ENCODE data around the gene SRRM3.
"Not testable (repeated sequence)": the region's sequence is repeated elsewhere in the genome, so short reads cannot be mapped to it uniquely, and the experiment has no call there.

Gene SRRM3

DNA sequence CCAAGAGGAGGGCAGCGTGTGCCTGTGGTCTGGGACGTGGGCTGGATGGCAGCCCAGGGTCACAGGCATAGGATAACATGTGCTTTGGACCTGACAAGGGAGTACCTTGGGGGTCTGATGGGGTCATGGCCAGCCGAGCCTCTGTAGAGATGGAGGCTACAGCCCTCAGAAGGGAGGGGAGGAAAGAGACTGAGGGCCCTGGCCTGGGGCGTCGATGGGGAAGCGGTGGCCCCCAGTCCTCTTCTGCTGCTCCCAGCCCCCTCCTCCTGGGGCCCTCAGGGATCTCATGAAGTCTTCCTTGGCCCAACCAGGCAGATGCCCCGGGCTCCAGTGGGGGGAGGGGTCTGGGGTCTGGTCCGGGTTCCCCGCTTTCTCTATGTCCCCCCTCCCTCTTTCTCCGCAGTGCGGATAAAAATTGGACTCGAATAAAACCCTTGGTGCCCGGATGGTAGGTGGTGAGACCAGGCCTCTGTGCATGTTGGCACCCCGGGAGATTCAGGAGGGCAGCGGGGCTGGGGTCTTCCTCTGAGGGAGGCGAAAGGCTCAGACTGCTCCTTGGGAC lies 85.2 kb downstream of the SRRM3 start:
- Histone ChIP-seq H3K36me3 (no peaks in the 10 kb centered on the region), H3K27ac (no peak overlapping the region), H3K9ac (no peak overlapping the region), H4K20me1 (no peaks in the 10 kb centered on the region), H3K4me1 (peaks cover 58% of the 10 kb centered on the region), H3K4me3 (no peak overlapping the region), H3K4me2 (peak overlapping the region; percentile 31), H3K9me3 (no peaks in the 10 kb centered on the region), H3K27me3 (peaks cover 37% of the 10 kb centered on the region)
- TF ChIP-seq Cebpa-rat (IDR thresholded peaks at IDR 0.05), result no peak

GRCh38 chr7:76290847-76291350 lies 89.2 kb downstream of the SRRM3 start:
- not testable (repeated sequence) for H3K9me3 ChIP-seq
- peaks cover 90% of the 10 kb centered on the region for H3K4me1 ChIP-seq
- peak overlapping the region; percentile 71; the same call in 1 of the 2 replicates for H3K9ac ChIP-seq

DNA sequence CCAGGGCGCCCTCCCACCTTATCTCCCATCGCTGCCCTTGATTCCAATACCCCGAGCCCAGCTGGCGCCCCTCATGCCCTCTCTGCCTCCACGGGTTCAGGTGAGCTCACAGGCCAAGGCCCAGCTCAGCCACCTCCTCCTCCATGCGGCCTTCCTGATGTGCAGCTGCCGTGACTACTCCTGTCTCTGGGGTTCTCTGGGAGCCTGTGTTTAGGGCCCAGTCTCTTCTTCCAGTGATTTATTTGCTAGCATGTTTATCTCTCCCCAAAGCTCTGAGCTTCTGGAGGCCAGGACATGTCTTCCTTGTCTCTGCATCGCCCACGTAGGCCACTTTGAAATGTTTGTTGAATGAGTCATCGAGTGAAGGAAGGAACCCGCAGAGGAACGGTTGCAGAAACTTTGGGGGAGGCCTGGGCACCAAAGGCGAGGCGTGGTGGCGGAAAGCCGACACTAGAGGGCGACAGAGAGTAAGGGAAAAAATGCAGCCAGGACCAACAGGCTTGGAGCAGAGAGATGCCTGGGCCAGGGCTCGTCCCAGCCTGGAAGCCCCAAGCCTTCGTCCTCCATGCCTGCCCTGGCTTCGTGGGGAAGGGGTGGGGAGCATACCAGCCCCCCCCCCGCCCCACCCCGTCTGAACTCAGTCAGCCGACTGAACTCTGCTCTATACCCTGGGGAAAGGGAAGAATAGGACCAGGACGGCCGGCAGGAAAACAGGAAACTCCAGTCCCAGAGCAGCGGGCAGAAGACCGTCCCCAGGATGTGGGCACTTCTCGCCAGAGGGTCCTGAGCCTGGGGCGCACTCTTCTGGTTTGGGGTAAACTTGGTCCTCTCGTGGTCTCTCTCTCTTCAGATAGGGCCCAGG lies 89.9 kb downstream of the SRRM3 start:
- Histone ChIP-seq H3K4me2 (peak overlapping the region; percentile 98), H3K4me3 (peak overlapping the region; percentile 56)
- no peak for TF ChIP-seq Cebpa-rat (IDR thresholded peaks at IDR 0.05)

More at GRCh38 chr7:76290847-76291350, 89.2 kb downstream of the SRRM3 start:
- H3K4me3 ChIP-seq, H3K27me3 ChIP-seq, H4K20me1 ChIP-seq, H3K36me3 ChIP-seq: not testable (repeated sequence)
- H3K4me2 ChIP-seq, result peak overlapping the region; percentile 98
- peak overlapping the region; percentile 82 for H3K27ac ChIP-seq

GRCh38 chr7:76292213-76292573 lies 90.5 kb downstream of the SRRM3 start:
- Histone ChIP-seq H4K20me1 (no peaks in the 10 kb centered on the region), H3K4me1 (peaks cover 90% of the 10 kb centered on the region), H3K4me2 (peak overlapping the region; percentile 98), H3K9ac (peak overlapping the region; percentile 71), H3K27me3 (no peaks in the 10 kb centered on the region), H3K36me3 (no peaks in the 10 kb centered on the region), H3K4me3 (peak overlapping the region; percentile 56), H3K27ac (peak overlapping the region; percentile 82), H3K9me3 (no peaks in the 10 kb centered on the region)
- peak; percentile 57; the same call in 1 of the 2 replicates for TF ChIP-seq Cebpa-rat (IDR thresholded peaks at IDR 0.05)

More for the DNA sequence above, 89.9 kb downstream of the SRRM3 start:
- Histone ChIP-seq H3K27ac (peak overlapping the region; percentile 82), H4K20me1 (no peaks in the 10 kb centered on the region), H3K36me3 (no peaks in the 10 kb centered on the region), H3K27me3 (no peaks in the 10 kb centered on the region), H3K9me3 (no peaks in the 10 kb centered on the region), H3K9ac (peak overlapping the region; percentile 71), H3K4me1 (peaks cover 90% of the 10 kb centered on the region)

- H3K4me1 ChIP-seq, result peaks cover 86% of the 10 kb centered on the region
- H4K20me1 ChIP-seq, H3K9ac ChIP-seq, H3K27me3 ChIP-seq, H3K4me3 ChIP-seq, H3K36me3 ChIP-seq, H3K9me3 ChIP-seq: not testable (repeated sequence)
- H3K4me2 ChIP-seq, result peak overlapping the region; percentile 98
- peak overlapping the region; percentile 82 for H3K27ac ChIP-seq
Measured at GRCh38 chr7:76292911-76293310, 91.2 kb downstream of the SRRM3 start.

- Histone ChIP-seq H4K20me1 (no peaks in the 10 kb centered on the region), H3K4me3 (no peak overlapping the region), H3K4me1 (peaks cover 86% of the 10 kb centered on the region), H3K9me3 (no peaks in the 10 kb centered on the region), H3K27me3 (no peaks in the 10 kb centered on the region), H3K4me2 (peak overlapping the region; percentile 98), H3K27ac (peak overlapping the region; percentile 82), H3K36me3 (no peaks in the 10 kb centered on the region), H3K9ac (no peak overlapping the region)
- TF ChIP-seq Cebpa-rat (IDR thresholded peaks at IDR 0.05), result no peak
Measured at GRCh38 chr7:76293407-76293901, 91.8 kb downstream of the SRRM3 start.

GRCh38 chr7:76294344-76295024 lies 92.8 kb downstream of the SRRM3 start:
- peak overlapping the region; percentile 64 for H3K9ac ChIP-seq
- H3K36me3 ChIP-seq, result no peaks in the 10 kb centered on the region
- H3K4me2 ChIP-seq, result peak overlapping the region; percentile 98
- no peaks in the 10 kb centered on the region for H3K9me3 ChIP-seq
- no peak for TF ChIP-seq Cebpa-rat (IDR thresholded peaks at IDR 0.05)
- no peaks in the 10 kb centered on the region for H4K20me1 ChIP-seq
- H3K27me3 ChIP-seq, result no peaks in the 10 kb centered on the region
- H3K27ac ChIP-seq, result peak overlapping the region; percentile 82
- peak overlapping the region; percentile 61 for H3K4me3 ChIP-seq
- peaks cover 87% of the 10 kb centered on the region for H3K4me1 ChIP-seq

DNA sequence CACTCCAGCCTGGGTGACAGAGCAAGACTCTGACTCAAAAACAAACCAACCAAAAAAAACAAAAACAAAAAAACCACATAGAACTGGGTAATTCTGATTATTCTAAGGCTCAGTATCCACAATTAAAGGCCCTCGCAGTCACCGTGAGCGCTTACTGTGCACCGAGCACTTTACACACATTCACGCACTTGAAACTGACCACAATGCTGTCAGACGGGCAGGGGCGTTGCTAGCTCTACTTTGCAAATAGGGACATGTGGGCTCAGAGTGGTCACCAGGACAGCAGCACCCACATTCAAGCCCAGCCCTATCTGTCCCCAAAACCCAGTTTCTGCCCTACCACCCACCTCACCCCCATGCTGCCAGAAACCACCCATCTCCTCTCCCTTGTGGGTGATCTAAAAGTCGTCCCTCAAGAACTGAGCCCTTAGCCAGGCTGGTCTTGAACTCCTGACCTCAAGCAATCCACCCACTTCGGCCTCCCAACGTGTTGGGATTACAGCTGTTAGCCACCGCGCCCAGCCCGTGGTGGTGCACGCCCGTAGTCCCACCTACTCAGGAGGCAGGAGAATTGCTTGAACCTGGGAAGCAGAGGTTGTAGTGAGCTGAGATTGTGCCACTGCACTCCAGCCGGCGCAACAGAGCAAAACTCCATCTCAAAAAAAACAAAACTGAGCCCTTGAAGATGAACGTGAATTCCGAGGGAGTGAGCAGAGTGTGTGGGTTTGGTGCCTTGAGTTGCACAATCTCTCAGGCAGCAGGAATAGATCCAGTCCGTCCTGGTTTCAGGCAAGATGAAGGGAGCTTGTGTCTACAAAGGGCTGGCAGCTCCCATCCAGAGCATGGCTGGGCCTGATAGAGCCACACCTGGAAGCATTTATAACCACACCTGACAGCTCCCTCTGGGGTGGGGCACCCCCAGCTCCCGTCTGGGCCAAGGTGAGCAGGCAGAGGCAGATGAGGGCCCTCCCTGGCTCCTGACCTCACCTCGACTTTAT lies 95.3 kb downstream of the SRRM3 start:
- no peak overlapping the region for H3K9ac ChIP-seq
- no peaks in the 10 kb centered on the region for H3K36me3 ChIP-seq
- no peak overlapping the region for H3K4me3 ChIP-seq
- H3K27ac ChIP-seq, result 0 out of 2 replicates have a peak overlapping the region, but pooled peaks have one; percentile 13
- H4K20me1 ChIP-seq, result no peaks in the 10 kb centered on the region
- H3K9me3 ChIP-seq, result no peaks in the 10 kb centered on the region
- no peaks in the 10 kb centered on the region for H3K27me3 ChIP-seq
- TF ChIP-seq Cebpa-rat (IDR thresholded peaks at IDR 0.05), result no peak
- peaks cover 76% of the 10 kb centered on the region for H3K4me1 ChIP-seq
- peak overlapping the region; percentile 9; the same call in 1 of the 2 replicates for H3K4me2 ChIP-seq

All from BLaER1 (cell line).